GM21381 (cell line): ENCODE measurements around the gene ZNF76.

Source experiments
- ATAC-seq: cut with Tn5 transposase; IDR thresholded peaks from one replicate; pipeline ENCODE4 v1.9.1; 2021; ENCODE audit warnings: mild to moderate bottlenecking, moderate library complexity; ENCODE audit not compliant: unreplicated experiment

ZNF76 gene

DNA sequence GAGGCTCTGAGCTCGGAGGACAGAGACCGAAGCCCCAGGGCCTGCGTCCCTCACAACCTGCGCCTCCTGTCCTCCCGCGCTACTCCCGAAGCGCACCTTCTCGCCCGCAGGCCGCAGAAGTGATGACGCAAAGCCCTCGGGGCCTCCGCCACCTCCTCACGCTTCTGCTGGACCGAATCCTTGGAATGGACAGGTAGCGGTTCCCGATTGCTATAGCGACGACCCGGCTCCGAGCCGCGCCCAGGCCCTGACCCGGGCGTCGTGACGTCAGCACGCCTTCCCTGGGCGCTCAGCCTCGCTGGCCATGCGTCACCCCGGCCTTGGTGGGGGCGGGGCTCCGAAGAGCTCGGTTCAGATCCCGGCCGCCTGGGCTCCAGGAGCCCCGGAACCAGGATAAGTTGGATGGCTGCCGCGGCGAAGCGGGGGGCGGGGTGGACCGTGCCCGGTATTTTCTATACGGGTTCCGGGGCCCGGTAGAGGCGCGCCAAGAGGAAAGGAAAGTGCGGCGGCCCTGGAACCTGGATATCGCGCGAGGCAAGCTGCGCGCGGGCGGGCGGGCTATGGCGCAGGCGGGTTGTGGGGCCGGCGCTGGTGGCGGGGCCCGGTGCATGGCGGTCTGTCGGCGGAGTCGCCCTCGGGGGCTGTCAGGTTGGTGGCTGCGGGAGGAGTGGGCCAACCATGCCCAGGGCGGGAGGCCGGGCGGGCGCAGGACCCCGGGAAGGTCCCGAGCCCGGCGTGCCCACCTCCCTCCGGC, at the start of gene ZNF76:
Gene ZNF76 (plus strand): TSS at position 542 of the 754 bp plus-strand sequence. CDS start 21,417 bp downstream, outside the sequence.
- ATAC-seq: peak; percentile 87

DNA sequence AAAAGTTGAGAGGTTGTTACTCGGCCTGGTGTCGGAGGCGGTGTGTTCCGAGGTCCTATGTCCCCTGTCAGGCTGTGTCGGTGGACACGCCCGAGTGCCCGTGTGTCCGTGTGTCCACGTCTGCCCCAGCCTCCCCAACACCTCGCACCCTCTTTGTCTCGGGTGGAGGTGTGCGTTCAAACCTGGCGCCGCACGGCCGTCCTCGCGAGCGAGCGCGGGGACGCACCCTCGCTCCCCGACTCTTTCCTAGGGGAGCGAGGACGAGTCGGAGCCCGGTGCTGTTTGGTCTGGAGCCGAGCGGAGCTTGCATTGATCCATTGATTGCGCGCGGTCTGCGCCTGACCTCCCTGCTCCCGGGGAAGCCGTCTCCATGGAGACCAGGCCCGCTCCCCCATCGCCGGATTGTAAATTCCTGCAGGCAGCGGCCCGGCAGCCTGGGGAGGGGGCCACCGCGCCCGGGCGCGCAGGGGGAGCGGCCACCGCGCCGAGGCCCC, 46.2 kb upstream of the ZNF76 start:
- no peak for ATAC-seq

DNA sequence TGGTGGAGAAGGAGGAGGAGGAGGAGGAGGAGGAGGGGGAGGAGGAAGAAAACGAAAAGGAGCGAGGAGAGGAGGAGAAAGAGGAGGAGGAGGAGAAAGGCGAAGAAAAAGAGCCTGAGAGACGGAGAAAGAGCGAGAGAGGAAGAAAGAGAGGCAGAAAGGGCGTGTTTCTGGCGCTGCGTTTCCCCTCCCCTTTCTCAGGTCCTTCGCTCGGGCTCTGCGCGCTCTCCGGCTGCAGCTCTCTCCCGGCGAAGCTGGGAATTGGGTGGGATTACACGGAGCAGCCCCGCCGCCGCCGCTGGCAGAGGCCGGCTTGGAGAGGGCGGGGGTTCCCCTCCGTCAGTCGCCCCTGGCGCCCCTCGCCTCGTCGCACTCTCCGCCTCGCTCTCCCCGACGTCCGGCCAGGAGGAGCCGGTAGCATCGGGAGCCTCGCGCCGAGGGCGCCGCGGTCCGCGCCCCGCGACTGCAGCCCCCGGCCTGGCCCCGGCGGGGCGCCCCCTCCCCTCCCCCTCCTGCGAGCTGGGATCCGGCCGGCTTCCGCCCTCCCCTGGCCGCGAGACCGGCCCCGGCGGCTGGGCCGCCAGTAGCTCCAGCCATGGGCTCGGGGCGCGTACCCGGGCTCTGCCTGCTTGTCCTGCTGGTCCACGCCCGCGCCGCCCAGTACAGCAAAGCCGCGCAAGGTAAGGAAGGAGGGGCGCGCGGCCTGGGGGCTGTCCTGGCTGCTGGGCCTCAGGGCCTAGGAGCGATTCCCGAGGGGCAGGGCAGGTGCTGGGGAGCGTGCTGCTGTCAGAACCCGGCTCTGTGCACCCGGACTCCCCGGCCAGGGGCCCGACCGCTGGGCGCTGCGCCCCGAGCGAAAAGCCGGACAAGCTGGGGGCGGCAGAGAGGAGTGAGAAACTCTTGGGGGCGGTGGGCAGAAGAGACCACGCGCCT, 45.4 kb upstream of the ZNF76 start, which contains the start of gene SCUBE3:
Gene SCUBE3 (plus strand): TSS at position 133 of the 933 bp plus-strand sequence. CDS start 463 bp downstream, at position 596.
- no peak for ATAC-seq

DNA sequence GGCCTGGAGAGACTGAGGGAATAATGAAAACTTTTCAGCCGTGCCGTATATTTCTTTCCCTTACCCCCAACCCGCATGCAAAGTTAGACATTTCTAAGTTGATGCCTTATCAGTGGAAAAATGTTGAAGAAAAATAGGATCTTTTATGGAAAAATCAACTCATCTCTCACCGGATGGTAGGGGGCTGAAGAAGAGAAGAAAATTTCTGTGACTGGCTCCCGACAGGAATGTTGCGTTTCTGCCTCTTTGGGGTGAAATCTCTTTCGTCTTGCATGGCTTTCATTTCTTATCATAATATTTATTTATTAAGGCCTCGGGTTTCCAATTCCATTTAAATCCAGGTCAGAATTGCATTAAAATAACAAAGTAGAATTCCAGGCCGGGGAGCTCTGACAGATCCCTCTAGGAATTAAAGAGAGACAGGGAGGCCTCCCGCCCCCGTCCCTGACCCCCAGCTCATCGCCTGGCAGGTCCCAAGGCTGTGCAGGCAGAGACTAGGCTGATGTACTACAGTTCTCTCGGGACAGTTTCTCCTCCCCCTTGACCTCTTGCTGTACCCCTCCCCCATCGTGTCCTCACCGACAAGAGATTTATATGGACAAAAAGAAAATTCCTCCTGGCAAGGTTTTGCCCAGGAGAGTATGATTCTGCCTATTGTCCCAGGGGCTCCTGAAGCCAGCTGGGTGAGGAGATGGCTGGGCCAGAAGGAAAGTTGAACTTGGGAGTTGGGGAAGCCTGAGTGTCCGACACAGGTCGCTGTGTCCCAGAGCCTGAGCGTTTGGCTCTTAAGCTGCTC, 44.5 kb upstream of the ZNF76 start:
- ATAC-seq: no peak

DNA sequence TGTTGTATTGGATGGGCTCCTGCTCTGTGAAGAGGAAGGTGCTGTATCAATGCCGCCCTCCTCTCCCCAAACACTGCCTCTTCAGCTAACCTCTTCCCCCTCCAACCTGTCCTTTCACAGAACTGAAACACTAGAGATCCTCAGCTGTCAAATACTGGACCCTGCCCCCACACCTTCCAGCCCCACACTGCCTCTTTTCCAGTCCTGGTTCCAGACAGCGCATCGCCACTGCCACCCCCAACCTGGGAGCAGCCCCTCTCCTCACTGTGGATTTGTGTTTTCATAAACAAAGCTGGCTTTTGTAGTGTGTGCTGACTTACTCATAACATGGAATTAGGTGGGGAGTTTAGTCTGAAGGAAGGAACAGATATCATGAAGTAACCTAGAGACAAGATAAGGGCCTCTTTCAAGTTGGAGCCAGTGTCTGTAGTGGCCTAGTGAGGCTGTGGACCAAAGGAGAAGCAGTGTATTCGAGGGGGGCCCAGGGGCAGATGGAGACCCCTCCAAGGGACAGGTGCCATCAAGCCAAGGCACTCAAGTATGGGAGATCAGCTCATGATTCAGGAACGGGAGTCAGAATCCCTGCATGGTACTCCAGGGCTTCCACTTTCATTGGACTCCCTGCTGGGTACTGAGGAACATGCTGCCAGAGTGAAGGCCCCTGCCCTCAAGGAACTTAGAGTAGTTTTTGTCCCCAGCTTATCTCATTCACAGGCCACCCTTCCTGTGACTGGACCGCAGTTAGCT, 43.7 kb upstream of the ZNF76 start:
- no peak for ATAC-seq

DNA sequence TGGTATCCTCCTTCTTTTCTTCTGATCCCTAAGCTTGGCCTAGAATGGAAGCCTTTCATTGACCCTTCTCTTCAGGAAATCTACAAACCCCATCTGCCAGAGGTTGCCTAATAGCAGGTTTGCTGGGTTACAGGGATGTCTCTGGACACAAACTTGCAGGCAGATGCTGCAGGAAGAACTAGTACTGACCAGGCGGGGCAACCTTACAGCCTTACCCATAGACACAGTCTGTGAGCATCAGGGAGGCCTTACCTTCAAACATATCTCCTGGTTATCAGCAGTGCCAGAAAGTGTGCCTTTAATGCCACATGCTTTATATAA, 43.2 kb upstream of the ZNF76 start:
- ATAC-seq: no peak

DNA sequence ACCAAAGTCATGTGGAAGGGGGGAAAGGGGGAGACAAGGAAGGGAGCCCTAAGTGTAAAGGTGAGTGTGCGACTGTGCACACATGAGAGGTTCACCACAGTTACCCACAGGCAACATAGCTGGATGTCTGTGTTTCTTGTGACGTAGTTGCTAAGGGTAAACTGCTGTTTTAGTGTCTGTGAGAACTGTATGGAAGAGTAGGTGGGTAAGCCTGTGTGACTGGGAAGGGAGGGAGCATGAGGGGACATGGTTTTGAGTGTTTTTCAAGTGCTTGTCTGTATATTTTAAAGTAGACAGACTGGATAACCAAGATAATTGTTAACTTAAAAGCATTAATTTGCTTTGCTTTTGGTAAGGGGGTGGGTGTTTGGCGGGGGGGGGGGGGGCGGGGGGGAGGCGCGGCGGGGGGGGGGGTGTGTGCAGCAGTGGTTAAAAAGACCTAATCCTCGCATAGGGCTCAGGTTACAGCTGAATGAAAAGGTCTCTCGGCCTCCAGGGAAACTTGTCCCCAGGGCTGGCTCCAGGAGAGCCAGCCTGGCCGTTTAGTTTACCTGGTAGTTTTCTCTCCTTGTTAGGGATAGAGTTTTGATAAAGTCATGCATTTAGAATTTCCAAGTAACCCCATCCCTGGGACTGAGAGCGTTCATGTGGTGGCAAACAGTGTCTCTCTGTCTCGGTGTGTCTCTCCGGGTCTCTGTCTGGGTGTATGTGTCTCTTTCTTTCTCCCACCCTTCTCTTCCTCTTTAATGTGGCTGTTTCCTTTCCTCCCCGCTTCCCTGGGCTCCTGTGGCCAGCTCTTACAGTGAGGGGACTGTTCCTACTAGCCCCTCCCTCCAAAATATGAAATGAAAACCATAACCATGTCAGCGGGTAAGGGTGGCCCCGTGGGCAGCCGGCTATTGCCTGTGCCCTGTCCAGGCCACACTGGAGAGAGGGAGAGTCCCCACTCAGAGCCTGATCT, 42.4 kb upstream of the ZNF76 start:
- ATAC-seq: no peak

DNA sequence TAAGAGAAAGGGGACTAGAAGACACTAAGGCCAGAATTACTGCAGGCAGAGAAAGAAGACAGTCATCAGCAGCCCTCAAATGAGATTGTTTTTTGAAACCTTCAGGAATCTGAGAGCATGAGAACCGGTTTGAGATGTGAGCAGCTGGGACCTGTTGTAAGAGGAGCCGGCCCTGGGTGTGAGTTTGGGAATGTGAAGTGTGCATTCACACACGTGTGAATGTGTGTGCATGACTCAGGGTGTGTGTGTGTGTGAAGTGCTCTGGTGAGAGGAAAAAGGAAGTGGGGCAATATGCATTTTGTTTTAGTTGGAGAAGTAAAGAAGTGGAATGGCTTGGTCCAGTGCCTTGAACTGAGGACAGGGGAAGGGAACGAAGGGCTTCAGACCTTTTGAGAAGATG, 41.5 kb upstream of the ZNF76 start:
- no peak for ATAC-seq

DNA sequence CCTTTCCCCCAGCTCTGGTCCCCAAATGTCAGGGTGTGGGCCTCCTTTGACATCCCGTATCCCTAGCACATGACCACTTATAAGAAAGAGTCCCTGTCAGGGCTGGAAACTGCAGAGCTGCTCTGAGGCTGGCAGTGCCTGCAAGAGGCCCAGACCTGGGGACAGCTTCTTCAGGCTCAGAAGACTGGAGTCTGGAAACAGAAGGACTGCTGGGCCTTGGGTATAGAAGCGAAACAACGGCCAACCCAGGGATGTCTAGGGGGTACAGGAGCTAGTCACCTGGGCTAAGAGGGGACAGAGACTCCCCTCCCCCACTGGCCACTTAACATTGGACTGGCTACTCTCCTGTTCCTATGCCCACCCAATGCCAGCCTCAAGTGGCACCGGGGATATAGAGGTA, 41.1 kb upstream of the ZNF76 start:
- ATAC-seq: no peak

DNA sequence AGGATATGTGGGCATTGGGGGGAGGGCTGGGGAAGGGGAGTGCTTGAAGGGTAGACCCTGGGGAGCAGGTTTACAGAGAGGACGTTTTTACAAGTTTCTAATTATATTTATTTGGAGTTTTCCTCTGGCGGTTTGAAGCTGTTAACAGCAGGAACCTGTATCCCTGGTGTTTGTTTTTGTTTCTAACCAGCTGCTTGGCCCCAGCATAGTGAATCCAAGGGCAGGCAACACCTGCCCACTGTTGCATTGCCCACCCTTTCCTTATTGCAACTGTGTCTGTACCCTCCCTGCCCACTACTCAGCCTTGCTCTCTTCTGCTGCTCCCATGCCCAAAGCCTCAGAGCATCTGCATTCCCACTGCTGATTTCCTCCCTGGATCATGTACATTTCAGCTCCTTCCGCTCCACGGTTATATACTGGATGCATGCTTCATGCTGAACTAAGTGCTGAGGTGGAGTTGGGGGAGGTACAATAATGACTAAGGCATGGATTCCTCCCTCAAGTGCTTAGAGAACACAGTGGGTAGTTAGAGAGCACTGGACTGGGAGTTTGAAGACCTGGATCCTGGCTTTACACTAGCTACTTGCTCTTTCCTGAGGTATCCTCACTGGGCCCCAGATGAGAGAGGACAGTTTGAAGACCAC, 39.7 kb upstream of the ZNF76 start:
- no peak for ATAC-seq

DNA sequence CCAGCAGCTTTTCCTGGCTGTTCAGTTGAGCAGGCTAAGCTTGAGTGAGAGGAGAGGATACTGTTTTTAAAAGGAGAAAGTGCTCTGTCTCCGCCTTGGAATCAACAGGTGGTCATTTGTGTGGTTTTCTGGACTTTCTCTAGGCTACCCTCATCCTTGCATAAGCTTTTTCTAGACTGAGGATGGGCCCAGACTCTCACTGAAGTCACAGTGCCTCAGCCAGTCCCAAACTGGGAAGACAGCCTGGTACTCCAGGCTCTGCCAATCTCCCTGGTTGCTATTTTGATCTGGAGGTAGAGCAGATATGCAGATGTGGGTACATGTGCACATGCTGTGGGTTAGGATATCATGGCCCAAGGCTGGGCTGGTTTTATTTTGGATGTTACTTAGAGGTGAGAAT, 38.8 kb upstream of the ZNF76 start:
- ATAC-seq: no peak

DNA sequence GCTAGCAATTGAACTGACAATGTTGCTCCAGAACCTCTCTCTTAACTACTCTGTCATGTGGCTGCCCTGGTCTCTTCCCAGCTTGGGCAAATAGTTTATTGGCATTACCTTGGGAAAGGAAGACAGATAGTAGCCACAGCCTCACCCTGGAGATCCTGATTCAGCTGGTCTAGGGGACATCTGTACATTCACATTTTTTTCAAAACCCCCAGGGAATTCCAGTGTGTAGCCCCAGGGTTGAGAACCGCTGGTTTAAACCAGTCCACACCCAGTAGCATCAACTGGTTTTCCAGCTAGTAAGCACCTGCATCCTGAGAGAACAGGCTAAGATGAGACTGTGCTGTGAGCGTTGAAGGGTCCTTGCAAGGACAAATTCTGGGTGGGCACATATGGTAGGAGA, 36.1 kb upstream of the ZNF76 start:
- no peak for ATAC-seq

DNA sequence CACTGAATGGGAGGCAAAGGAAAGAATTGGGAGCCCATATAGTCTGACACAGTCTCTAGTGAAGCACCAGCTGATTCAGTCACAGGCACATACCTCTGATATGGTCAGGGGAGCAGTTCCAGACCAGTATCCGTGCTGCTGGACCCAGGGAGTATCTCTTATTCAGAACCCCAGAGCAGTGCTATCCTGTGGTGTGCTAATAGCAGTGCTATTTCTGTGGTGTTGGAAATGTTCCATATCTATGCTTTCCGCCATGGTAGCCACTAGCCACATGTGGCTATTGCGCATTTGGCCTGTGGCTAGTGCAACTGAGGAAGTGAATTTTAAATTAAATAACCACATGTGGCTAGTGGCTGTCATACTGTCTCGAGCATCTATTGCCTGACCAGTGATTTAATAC, 34.8 kb upstream of the ZNF76 start:
- ATAC-seq: no peak

DNA sequence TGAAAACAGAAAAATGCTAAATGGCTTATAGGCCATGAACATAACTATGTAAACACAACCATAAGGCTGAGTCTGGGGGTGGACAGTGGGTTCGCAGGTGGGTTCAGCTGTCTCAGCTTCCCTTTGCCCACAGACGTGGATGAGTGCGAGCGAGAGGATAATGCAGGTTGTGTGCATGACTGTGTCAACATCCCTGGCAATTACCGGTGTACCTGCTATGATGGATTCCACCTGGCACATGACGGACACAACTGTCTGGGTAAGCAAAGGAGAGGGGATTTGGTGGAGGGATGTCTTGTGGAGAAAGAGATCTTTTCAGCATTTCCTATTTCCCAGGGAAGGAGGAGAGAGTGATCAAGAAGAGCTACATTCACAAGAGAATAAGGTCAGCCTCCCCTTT, 31.1 kb upstream of the ZNF76 start:
- ATAC-seq: no peak

DNA sequence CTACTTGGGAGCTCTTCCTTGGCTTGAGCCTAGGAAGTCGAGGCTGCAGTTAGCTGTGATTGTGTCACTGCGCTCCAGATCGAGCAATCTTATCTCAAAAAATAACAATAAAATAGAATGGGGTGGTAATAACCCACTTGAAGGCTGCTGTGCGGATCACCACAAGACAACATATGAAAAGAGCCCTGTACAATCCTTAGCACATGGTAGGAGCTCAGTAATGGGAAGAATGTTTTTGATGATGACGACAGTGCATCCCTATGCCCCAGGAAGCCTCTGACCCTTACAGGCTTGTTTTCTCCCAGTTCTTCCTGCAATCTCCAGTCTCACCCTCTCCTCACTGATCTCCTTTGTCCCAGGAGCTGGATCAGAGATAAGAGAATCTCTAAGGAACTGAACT, 30.2 kb upstream of the ZNF76 start:
- no peak for ATAC-seq

DNA sequence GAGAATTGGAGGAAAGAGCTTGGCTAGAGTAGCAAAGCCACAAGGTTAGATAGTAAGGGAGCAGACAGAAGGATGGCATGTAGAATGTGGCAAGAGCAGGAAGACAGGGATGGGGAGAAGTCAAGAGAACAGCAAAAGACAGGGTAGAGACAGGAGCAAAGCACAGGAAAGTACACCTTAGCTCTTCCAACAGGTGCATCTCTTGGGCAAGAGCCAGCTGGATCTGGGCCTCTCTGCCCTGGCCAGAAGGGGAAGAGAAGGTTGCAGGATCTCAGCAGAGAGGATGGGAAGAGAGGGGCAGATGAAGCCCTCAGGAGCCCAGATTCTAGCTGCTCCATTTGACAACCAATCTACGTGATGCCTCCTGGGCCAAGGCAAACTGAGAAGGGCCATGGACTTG, 29.0 kb upstream of the ZNF76 start:
- no peak for ATAC-seq

DNA sequence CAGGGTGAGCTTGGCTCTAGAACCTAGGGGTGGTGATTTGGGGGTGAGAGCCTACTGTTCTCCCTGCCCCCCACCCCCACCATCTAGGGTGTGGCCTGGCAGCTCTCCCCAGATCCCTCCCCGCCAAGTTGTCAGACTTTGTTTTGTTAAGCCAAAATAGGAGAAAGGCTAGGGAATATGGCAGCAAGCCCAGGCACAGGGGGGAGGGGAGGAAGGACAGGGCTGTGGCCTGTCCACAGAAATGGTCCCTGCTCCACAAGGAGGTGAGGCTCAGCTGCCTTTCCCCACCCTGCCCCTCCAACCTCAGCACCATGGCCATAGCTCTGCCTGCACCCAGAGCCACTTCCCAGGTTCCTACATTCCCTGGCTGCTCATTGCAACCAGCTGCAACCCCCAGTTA, 28.6 kb upstream of the ZNF76 start:
- no peak for ATAC-seq

DNA sequence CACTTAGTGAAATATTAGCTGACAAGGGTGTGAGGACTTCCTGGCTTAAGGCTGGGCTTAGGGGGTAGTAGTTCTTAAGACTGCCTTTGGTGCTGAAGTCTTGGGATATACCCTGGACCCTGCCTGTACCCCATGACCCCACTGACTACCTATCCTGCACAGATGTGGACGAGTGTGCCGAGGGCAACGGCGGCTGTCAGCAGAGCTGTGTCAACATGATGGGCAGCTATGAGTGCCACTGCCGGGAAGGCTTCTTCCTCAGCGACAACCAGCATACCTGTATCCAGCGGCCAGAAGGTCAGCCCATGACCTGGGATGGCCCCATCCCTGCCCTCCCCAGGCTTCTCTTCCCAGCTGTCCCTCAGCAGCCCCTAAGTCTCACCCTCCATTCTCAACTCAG, 28.0 kb upstream of the ZNF76 start:
- no peak for ATAC-seq

DNA sequence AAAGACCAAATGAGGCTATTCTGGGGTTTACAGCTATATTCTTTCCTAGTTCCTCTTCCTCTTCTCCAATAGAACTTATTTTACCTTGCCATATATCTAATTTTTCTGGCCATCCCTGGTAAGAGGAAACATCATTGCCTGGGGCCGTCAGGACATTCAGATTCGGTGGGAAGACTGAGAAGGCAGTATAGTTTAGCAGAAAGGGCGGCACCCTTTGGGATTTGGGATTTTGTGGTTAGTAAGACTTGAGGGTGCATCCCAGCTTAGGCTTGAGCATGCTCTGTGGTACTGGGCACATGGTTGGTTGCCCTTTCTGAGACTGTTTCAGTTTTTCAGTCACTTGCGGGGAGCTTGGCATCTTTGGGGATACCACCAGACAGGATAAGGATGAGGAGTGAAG, 24.6 kb upstream of the ZNF76 start:
- ATAC-seq: no peak
